Aorta (tissue), 5 donors: ENCODE data around the gene SMAD9. TPM values are rescaled to one million over a fixed set of nuclear protein-coding genes. Genes with fewer than 3 reads are reported as not detected.
"Not testable (repeated sequence)": the region's sequence is repeated elsewhere in the genome, so short reads cannot be mapped to it uniquely, and the experiment has no call there.

Experiments
- ATAC-seq: fragments of 200-7000 bp; cut with Tn5 transposase; one replicate; pipeline ENCODE4 v1.9.1; 2022; ENCODE audit warnings: moderate library complexity; ENCODE audit not compliant: low FRiP score
- DNase-seq, 2 donors: peaks; one replicate each; pipeline ENCODE4 v3.0.0-alpha.2; 2020
- H3K27ac ChIP-seq, 2 donors: one replicate each; pipeline ENCODE4 v1.5.1; 2013; ENCODE audit warnings: low read length in 2 of 2, mild to moderate bottlenecking in 2 of 2, moderate library complexity in 2 of 2, control low read depth in 1 of 2, inconsistent platforms in 1 of 2, low read depth in 1 of 2
- H3K27me3 ChIP-seq, 2 donors: one replicate each; pipeline ENCODE4 v1.6.1; 2013; ENCODE audit warnings: control low read depth in 1 of 2, low read length in 1 of 2, mild to moderate bottlenecking in 1 of 2, moderate library complexity in 1 of 2; ENCODE audit not compliant: insufficient read depth in 2 of 2, control insufficient read depth in 1 of 2
- H3K36me3 ChIP-seq, 2 donors: one replicate each; pipeline ENCODE4 v1.6.1; 2013; ENCODE audit warnings: control low read depth in 1 of 2, low read length in 1 of 2, mild to moderate bottlenecking in 1 of 2; ENCODE audit not compliant: insufficient read depth in 2 of 2, control insufficient read depth in 1 of 2
- H3K4me1 ChIP-seq, 2 donors: one replicate each; pipeline ENCODE4 v1.6.1; 2013; ENCODE audit warnings: low read length in 2 of 2, control low read depth in 1 of 2, mild to moderate bottlenecking in 1 of 2, moderate library complexity in 1 of 2; ENCODE audit not compliant: insufficient read depth in 2 of 2, control insufficient read depth in 1 of 2
- H3K4me3 ChIP-seq, 2 donors: one replicate each; pipeline ENCODE4 v1.5.1; 2013; ENCODE audit warnings: low read length in 2 of 2, control low read depth in 1 of 2, mild to moderate bottlenecking in 1 of 2
- H3K9me3 ChIP-seq: one replicate; pipeline ENCODE4 v1.6.1; 2013; ENCODE audit warnings: mild to moderate bottlenecking, low read length; ENCODE audit not compliant: control insufficient read depth
- WGBS, 2 donors: extraction: QIAGEN DNeasy Blood & Tissue Kit; methylation state at CpG; one replicate each; pipeline ENCODE4 v1.1.7; 2013; 5-methylcytosine and 5-hydroxymethylcytosine counted together
- intact Hi-C, 2 donors: fragments of 100-400 bp; cut with DNase I; formaldehyde crosslinking; loops; one replicate each; pipeline versions ENCODE4 v1.14.2 to v1.15.0; 2022
- polyA plus RNA-seq, 2 donors: library from polyadenylated mRNA; stranded (reverse); fragments of 200-250 nt; gene quantifications; one replicate each; pipeline ENCODE4 v1.2.3, GENCODE V29; 2013
- total RNA-seq, 2 donors: library from RNA; stranded (reverse); fragmentation: NEBNext Ultra II Directional; extraction: Animal tissue kit (Norgen Biotek cat#: 25700); gene quantifications; one replicate each; pipeline ENCODE4 v1.2.1, GENCODE V29; 2021
- donor health status: healthy with polysubstance abuse.
- donor health status: Bipolar disorder and iron deficiency.
- donor health status: DM: no; HTN: no; CAD: no.
- donor health status: DM: no; HTN: no; CAD: no.
- donor health status: DM: yes; HTN: yes; CAD: no.

SMAD9 gene
- total and polyA plus RNA-seq, 4 donors: 8.3 to 50.8 (median 30.8) TPM

DNA sequence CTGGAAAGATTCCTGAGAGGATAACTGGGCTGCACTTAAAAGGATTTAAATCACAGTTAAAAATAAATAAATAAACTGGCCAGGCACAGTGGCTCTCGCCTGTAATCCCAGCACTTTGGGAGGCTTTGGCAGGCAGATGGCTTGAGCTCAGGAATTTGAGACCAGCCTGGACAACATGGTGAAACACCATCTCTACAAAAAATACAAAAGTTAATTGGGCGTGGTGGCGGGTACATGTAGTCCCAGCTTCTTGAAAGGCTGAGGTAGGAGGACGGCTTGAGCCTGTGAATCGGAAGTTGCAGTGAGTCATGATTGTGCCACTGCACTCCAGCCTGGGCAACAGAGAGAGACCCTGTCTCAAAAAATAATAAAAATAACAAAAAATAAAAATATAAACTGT is 36.6 kb downstream of the SMAD9 start:
- ATAC-seq: not testable (repeated sequence)

DNA sequence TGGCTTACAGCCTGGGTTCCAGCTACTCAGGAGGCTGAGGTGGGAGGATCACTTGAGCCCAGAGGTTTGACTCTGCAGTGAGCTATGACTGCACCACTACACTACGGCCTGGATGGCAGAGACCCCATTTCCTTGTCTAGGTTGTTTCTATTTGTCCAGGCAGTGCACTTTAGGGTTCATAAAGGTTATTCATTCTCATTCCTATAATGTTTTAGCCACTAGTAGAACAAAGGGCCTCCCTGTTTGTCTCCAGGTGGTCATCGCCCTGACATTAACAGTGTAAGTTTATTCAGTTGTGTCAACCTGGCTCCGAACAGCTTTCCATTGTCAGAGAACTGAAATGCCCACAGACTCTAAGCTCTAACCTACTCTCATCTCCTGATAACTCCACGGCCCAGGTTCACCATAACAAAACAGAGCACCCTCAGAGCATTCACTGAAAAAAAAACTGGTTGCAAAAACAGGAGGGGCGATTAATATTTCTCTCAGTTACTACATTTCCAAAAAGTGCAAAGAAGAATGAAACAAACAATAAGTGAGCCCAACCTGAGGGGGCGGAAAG is 37.1 kb downstream of the SMAD9 start:
- H3K4me3 ChIP-seq: no peak overlapping the region
- no peaks in the 10 kb centered on the region for H3K9me3 ChIP-seq
- ATAC-seq (no peak), DNase-seq (no peak)
- no peaks in the 10 kb centered on the region for H3K27me3 ChIP-seq
- intact Hi-C loops: no loop called here
- H3K27ac ChIP-seq: no peak overlapping the region
- 88 to 90% methylated on average over 6 of the region's 6 CpGs for WGBS, 2 donors
- peaks cover 0 to 7% of the 10 kb centered on the region in 2 donors for H3K4me1 ChIP-seq
- peaks cover 0 to 2% of the 10 kb centered on the region in 2 donors for H3K36me3 ChIP-seq

More for the DNA sequence above, 36.6 kb downstream of the SMAD9 start:
- peaks cover 2 to 12% of the 10 kb centered on the region in 2 donors for H3K4me1 ChIP-seq
- DNase-seq, intact Hi-C loops, H3K36me3 ChIP-seq, H3K4me3 ChIP-seq, H3K9me3 ChIP-seq, H3K27me3 ChIP-seq, H3K27ac ChIP-seq: not testable (repeated sequence)
- WGBS, 2 donors: 75 to 78% methylated on average over 5 of the region's 5 CpGs

DNA sequence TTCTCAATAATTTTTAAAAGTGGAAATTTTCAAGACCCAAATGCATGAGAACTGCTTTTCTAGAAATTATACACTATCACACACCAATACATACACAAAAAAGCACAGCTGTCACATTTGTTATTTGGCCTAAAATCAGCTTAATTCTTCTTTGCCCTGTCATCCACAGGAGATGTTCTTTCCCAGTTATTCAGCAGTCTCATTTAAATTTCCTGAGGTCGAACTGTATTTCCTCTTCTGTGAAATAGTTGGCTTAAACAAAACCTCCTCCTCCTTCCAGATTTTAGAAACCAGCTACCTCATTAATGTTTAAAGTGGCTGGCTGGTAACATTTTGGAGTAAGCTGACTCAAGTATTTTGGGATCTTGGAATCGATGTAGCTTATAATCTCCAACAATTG is 39.1 kb downstream of the SMAD9 start:
- Histone ChIP-seq H3K4me1 (peaks cover 0 to 7% of the 10 kb centered on the region in 2 donors), H3K4me3 (no peak overlapping the region), H3K9me3 (no peaks in the 10 kb centered on the region), H3K36me3 (peaks cover 0 to 2% of the 10 kb centered on the region in 2 donors), H3K27ac (no peak overlapping the region), H3K27me3 (no peaks in the 10 kb centered on the region)
- DNase-seq (no peak), ATAC-seq (no peak)
- WGBS, 2 donors: 2 to 5% methylated on average over 2 of the region's 2 CpGs
- intact Hi-C loops: no loop called here

DNA sequence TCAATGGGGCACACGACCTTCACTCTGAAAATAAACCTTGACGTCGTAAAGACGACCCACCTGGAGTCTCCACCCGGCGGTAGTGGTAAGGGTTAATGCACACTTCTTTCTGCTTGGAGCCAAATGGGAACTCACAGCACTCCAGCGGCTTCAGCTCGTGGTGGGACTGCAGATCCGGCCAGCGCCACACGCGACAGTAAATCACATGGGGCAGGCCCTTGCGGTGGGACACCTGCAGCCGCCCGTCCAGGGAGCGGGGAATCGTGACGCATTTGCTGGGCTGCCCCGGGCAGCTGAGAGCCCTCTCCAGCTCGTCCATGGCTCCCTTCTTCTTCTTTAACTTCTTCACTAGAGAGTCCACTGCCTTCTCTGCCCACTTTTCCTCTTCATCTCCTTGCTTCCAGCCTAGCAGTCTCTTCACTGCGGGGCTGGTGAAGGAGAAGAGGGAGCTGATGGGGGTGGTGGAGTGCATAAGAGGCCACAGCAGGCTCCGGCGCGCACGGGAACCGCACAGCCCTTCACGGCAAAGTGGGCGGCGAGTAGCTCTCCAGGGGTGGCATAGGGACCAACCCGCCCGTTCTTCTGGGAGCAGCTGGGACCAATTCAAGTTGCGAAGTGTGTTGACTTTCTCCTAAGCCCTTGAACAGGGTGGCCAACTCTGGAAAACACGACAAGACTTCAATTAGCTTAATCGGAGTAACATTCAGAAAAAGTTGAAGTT is 40.7 kb downstream of the SMAD9 start:
- 85 to 89% methylated on average over 34 of the region's 34 CpGs for WGBS, 2 donors
- H3K36me3 ChIP-seq: peaks cover 0 to 2% of the 10 kb centered on the region in 2 donors
- H3K9me3 ChIP-seq: no peaks in the 10 kb centered on the region
- peaks cover 0 to 5% of the 10 kb centered on the region in 2 donors for H3K4me1 ChIP-seq
- DNase-seq (no peak), ATAC-seq (no peak)
- no peak overlapping the region for H3K4me3 ChIP-seq
- H3K27ac ChIP-seq: no peak overlapping the region
- no peaks in the 10 kb centered on the region for H3K27me3 ChIP-seq
- intact Hi-C loops: no loop called here

DNA sequence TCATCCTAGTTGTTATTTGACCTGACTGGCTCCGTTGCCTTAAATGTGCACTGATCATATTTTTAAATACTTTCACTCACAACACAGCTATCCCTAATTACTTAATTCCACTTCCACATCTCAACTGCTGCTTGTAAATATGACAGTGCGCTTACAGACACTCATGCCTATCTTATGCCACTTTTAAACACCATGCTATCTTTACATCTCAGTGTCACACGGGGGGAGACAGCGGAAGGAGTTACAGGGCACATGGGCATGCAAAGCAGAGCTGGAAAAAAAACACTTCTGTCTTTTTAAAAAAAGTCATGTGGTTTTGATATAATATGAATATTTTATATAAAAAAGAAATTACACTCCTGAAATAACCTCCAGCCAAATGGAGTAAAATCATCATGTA is 44.1 kb downstream of the SMAD9 start:
- peaks cover 0 to 6% of the 10 kb centered on the region in 2 donors for H3K36me3 ChIP-seq
- no peak for DNase-seq
- intact Hi-C loops: no loop called here
- H3K4me3 ChIP-seq: no peak overlapping the region
- 73 to 76% methylated on average over 4 of the region's 4 CpGs for whole genome bisulfite sequencing, 2 donors
- H3K27me3 ChIP-seq: no peaks in the 10 kb centered on the region
- no peaks in the 10 kb centered on the region for H3K9me3 ChIP-seq
- H3K27ac ChIP-seq: no peak overlapping the region
- no peaks in the 10 kb centered on the region for H3K4me1 ChIP-seq
- no peak for ATAC-seq

DNA sequence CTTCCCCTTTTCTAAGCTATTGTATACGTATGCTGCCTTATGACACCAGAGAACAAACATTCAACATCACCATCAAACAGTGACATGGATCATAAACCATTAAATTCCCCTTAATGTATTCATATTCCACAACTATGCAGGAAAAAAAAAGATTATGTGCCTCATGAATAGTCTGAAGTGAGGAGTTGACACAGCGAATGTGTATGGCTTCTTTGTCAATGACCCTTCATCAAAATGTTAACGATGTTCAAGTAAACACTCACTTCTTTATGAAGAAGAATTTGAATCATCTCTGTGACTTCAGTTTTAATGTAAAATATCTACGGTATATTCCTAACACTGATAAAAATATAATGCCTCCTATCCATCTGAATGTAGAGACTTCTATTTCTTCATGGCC is 44.6 kb downstream of the SMAD9 start:
- no peaks in the 10 kb centered on the region for H3K4me1 ChIP-seq
- DNase-seq (no peak), ATAC-seq (no peak)
- 93 to 94% methylated on average over 4 of the region's 4 CpGs for WGBS, 2 donors
- H3K27ac ChIP-seq: no peak overlapping the region
- no peaks in the 10 kb centered on the region for H3K27me3 ChIP-seq
- H3K9me3 ChIP-seq: no peaks in the 10 kb centered on the region
- no peak overlapping the region for H3K4me3 ChIP-seq
- H3K36me3 ChIP-seq: peaks cover 0 to 6% of the 10 kb centered on the region in 2 donors
- intact Hi-C loops: no loop called here

DNA sequence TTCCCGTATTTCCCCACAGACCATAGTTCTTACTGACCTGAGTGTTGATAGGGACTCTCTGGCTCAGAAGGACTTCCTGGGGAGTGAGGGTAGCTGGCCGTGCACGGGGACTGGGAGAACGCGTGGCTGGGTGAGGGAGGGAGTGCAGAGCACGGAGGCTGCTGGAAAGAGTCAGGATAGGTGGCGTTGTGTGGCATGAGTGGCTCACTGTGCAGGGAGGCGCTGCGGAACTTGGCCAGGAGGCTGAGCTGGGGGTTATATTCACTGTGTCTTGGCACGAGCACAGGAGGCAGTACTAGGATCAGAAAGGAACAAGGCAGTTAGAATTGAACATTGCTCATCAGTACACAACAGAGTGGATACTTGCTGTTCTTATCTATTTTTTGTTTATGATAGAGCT is 47.4 kb downstream of the SMAD9 start:
- peaks cover 0 to 5% of the 10 kb centered on the region in 2 donors for H3K36me3 ChIP-seq
- H3K4me3 ChIP-seq: no peak overlapping the region
- no peaks in the 10 kb centered on the region for H3K27me3 ChIP-seq
- no peaks in the 10 kb centered on the region for H3K4me1 ChIP-seq
- DNase-seq: no peak
- 43 to 48% methylated on average over 10 of the region's 10 CpGs for WGBS, 2 donors
- no peak for ATAC-seq
- intact Hi-C loops: loop anchor here in 1 of 2 donors (5.0 kb wide), 1 partner anchor 45 kb away; no protein-coding TSS in a partner anchor
- H3K27ac ChIP-seq: no peak overlapping the region
- H3K9me3 ChIP-seq: no peaks in the 10 kb centered on the region

DNA sequence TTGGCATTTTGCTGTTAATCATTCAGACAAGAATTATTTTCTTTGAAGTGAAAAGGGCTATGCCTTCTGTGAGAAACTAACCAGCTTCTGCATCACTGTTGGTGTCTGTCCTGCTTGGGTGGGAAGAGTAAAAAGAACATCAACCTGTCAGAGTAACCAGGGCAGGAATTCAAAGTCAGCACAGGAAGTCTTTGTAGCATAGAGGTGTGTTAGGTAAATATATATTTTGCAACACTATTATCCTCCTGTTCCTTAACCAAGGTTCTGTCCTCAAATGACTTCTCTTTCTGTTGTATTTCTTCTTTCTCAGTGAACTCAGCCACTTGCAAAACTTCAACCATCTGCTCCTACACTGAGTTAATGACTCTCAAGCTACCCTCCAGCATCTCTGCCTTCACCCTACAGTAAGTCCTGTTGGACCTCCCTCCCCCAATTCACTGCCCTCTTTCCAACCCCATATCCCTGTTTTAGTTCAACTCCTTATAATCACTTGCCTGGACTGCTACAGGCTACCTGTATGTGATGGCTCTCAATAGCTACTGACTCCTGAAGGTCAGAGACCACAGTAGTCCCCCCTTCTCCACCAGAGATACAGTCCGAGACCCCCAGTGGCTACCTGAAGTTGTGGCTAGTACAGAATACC is 49.9 kb downstream of the SMAD9 start:
- ATAC-seq (no peak), DNase-seq (no peak)
- intact Hi-C loops: loop anchor here in 1 of 2 donors (5.0 kb wide), 1 partner anchor 47 kb away; no protein-coding TSS in a partner anchor
- no peak overlapping the region for H3K27ac ChIP-seq
- 97 to 100% methylated on average over 1 of the region's 1 CpG for WGBS, 2 donors
- H3K36me3 ChIP-seq: peaks cover 0 to 10% of the 10 kb centered on the region in 2 donors
- no peaks in the 10 kb centered on the region for H3K4me1 ChIP-seq
- H3K9me3 ChIP-seq: no peaks in the 10 kb centered on the region
- no peaks in the 10 kb centered on the region for H3K27me3 ChIP-seq
- no peak overlapping the region for H3K4me3 ChIP-seq
